DOHH2 (cell line): ENCODE data around the gene RAB7A.

Experiments used
- H3F3A ChIP-seq: fragments of 200-600 bp; sonication (generic), shearing (Covaris generic); 2 replicates; pipeline ENCODE4 v1.6.0; 2016; ENCODE audit warnings: antibody characterized with exemption, mild to moderate bottlenecking; ENCODE audit not compliant: control insufficient read depth, insufficient read depth
- H3K27ac ChIP-seq: fragments of 200-600 bp; sonication (generic); 2 replicates; pipeline ENCODE4 v1.5.1; 2014; ENCODE audit warnings: low read depth, mild to moderate bottlenecking, low read length, moderate library complexity
- H3K27me3 ChIP-seq: fragments of 200-600 bp; sonication (generic); 2 replicates; pipeline ENCODE4 v1.6.1; 2014; ENCODE audit warnings: mild to moderate bottlenecking, low read length, mixed read lengths; ENCODE audit not compliant: control insufficient read depth
- H3K36me3 ChIP-seq: fragments of 200-600 bp; sonication (generic); 2 replicates; pipeline ENCODE4 v1.6.1; 2014; ENCODE audit warnings: mild to moderate bottlenecking, low read length, moderate library complexity, mixed read lengths; ENCODE audit not compliant: control insufficient read depth
- H3K4me1 ChIP-seq: fragments of 200-600 bp; sonication (generic); 2 replicates; pipeline ENCODE4 v1.6.1; 2014; ENCODE audit warnings: mild to moderate bottlenecking, low read length, mixed read lengths; ENCODE audit not compliant: control insufficient read depth
- H3K4me2 ChIP-seq: fragments of 200-600 bp; sonication (generic); 2 replicates; pipeline ENCODE4 v1.6.0; 2014; ENCODE audit warnings: mild to moderate bottlenecking, low read length, moderate library complexity
- H3K4me3 ChIP-seq: fragments of 200-600 bp; sonication (generic); 2 replicates; pipeline ENCODE4 v1.5.1; 2014; ENCODE audit warnings: mild to moderate bottlenecking, low read length, mixed read lengths
- H3K79me2 ChIP-seq: fragments of 200-600 bp; sonication (generic); 2 replicates; pipeline ENCODE4 v1.6.1; 2014; ENCODE audit warnings: mild to moderate bottlenecking, low read length, mixed read lengths; ENCODE audit not compliant: control insufficient read depth
- H3K9me2 ChIP-seq: fragments of 200-600 bp; sonication (generic); replicated peaks from 2 replicates; pipeline ENCODE4 v1.6.1; 2014; ENCODE audit warnings: mild to moderate bottlenecking, low read length, mixed read lengths; ENCODE audit not compliant: control insufficient read depth
- H3K9me3 ChIP-seq: fragments of 200-600 bp; sonication (generic); 2 replicates; pipeline ENCODE4 v1.6.1; 2014; ENCODE audit warnings: antibody characterized with exemption, low read length, mixed read lengths; ENCODE audit not compliant: control insufficient read depth, insufficient read depth
- H4K20me1 ChIP-seq: fragments of 200-600 bp; sonication (generic); 2 replicates; pipeline ENCODE4 v1.6.0; 2014; ENCODE audit warnings: low read depth, mild to moderate bottlenecking, antibody characterized with exemption, low read length, moderate library complexity; ENCODE audit not compliant: control insufficient read depth, insufficient read depth
- EZH2phosphoT487 ChIP-seq: fragments of 200-600 bp; sonication (generic); IDR thresholded peaks from 2 replicates; pipeline ENCODE4 v1.6.1; 2017; ENCODE audit warnings: borderline replicate concordance, mild to moderate bottlenecking, antibody characterized with exemption, low read length, moderate library complexity, mixed read lengths
- TF ChIP-seq, protein P1 (sequence below): fragments of 200-600 bp; sonication (generic); IDR thresholded peaks from one replicate; pipeline ENCODE4 v1.5.1; 2014; ENCODE audit warnings: antibody characterized with exemption, mild to moderate bottlenecking, low read depth, low read length; ENCODE audit not compliant: poor library complexity, severe bottlenecking

RAB7A gene

DNA sequence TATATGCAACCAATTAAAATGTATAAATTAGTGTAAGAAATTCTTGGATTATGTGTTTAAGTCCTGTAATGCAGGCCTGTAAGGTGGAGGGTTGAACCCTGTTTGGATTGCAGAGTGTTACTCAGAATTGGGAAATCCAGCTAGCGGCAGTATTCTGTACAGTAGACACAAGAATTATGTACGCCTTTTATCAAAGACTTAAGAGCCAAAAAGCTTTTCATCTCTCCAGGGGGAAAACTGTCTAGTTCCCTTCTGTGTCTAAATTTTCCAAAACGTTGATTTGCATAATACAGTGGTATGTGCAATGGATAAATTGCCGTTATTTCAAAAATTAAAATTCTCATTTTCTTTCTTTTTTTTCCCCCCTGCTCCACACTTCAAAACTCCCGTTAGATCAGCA lies 88.1 kb downstream of the RAB7A start:
- H3K36me3 ChIP-seq: peaks cover 57% of the 10 kb centered on the region
- H3K4me3 ChIP-seq: no peak overlapping the region

DNA sequence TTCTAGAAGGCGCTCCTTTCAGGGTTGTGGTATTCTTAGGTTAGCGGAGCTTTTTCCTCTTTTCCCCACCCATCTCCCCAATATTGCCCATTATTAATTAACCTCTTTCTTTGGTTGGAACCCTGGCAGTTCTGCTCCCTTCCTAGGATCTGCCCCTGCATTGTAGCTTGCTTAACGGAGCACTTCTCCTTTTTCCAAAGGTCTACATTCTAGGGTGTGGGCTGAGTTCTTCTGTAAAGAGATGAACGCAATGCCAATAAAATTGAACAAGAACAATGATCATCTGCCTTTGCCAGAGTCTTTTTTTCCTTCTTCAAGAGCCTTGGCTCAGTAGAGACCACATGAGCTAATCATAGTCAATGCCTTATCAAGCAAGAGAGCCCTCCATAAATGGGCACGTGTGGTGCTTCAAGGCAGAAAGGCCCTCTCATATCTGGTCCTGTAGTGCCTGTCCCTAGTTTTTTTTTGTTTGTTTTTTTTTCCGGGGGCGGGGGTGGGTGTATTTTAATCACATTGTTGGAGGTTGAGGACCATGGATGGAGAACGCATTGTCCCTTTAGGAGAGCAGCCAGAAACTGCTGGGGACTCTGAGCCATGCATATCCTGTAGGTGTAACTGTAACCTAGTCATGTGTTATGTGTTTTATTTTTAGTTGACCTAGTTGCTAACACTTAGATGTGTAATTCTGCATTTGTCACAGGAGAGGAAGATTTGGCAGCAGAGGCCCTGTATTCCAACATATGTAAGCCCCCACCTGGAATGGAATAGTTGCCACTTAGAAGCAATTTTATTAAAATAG lies 88.7 kb downstream of the RAB7A start:
- TF ChIP-seq, protein P1, sequence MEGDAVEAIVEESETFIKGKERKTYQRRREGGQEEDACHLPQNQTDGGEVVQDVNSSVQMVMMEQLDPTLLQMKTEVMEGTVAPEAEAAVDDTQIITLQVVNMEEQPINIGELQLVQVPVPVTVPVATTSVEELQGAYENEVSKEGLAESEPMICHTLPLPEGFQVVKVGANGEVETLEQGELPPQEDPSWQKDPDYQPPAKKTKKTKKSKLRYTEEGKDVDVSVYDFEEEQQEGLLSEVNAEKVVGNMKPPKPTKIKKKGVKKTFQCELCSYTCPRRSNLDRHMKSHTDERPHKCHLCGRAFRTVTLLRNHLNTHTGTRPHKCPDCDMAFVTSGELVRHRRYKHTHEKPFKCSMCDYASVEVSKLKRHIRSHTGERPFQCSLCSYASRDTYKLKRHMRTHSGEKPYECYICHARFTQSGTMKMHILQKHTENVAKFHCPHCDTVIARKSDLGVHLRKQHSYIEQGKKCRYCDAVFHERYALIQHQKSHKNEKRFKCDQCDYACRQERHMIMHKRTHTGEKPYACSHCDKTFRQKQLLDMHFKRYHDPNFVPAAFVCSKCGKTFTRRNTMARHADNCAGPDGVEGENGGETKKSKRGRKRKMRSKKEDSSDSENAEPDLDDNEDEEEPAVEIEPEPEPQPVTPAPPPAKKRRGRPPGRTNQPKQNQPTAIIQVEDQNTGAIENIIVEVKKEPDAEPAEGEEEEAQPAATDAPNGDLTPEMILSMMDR: no peak
- no peak for TF ChIP-seq EZH2phosphoT487
- Histone ChIP-seq H3K79me2 (no peaks in the 10 kb centered on the region), H4K20me1 (no peaks in the 10 kb centered on the region), H3K9me3 (no peaks in the 10 kb centered on the region), H3K36me3 (peaks cover 51% of the 10 kb centered on the region), H3K4me2 (no peak overlapping the region), H3K9me2 (no peaks in the 10 kb centered on the region), H3K4me1 (no peaks in the 10 kb centered on the region), H3F3A (no peaks in the 10 kb centered on the region), H3K27ac (no peak overlapping the region), H3K4me3 (no peak overlapping the region), H3K27me3 (no peaks in the 10 kb centered on the region)

More for the DNA sequence above, 88.1 kb downstream of the RAB7A start:
- Histone ChIP-seq H3K9me3 (no peaks in the 10 kb centered on the region), H4K20me1 (no peaks in the 10 kb centered on the region), H3F3A (no peaks in the 10 kb centered on the region), H3K4me2 (no peak overlapping the region), H3K4me1 (no peaks in the 10 kb centered on the region), H3K79me2 (no peaks in the 10 kb centered on the region), H3K27me3 (no peaks in the 10 kb centered on the region), H3K9me2 (no peaks in the 10 kb centered on the region), H3K27ac (no peak overlapping the region)
- TF ChIP-seq, protein P1: no peak
- TF ChIP-seq EZH2phosphoT487: no peak

DNA sequence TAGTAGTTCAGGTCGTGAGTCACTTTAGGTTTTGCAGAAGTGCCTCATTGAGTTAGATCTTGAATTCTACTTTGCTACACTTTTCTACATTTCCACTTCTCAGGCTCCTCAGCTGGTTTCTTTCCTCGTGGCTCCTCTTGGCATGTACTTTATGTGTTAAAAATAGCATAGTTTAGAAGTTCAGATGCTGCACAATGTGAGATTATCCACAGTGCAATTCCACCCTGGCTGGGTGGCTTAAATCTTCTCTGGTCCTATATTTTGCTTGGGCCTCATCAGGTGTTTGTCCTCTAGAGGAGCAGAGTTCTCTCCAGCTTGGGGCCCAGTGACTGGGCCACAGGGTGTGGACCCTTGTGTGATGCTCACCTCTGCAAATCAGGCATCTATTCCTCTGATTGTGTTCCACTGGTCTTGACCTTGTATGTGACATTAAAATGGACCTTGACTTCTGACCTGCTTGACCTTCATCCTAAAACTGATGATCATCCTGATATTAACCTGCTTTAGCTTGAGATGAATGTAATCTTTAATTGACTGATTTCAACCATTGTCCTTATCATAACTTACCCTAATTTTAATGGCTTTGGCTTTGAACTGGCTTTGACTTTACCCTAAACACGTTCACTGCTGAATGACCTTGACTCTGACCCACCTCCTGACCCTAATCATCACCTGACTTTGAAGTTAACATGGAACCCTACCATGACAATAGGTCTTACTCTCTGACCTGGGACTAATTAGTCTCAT lies 89.5 kb downstream of the RAB7A start:
- Histone ChIP-seq H3K79me2 (no peaks in the 10 kb centered on the region), H3K4me2 (no peak overlapping the region), H4K20me1 (no peaks in the 10 kb centered on the region), H3K9me2 (no peaks in the 10 kb centered on the region), H3K27ac (no peak overlapping the region), H3K27me3 (no peaks in the 10 kb centered on the region), H3F3A (no peaks in the 10 kb centered on the region), H3K36me3 (peaks cover 47% of the 10 kb centered on the region), H3K4me3 (no peak overlapping the region), H3K4me1 (no peaks in the 10 kb centered on the region), H3K9me3 (no peaks in the 10 kb centered on the region)
- TF ChIP-seq EZH2phosphoT487: no peak
- TF ChIP-seq, protein P1: no peak
